Vagina (tissue), 2 donors: ENCODE measurements around the gene ELFN2.

Experiments
- POLR2A ChIP-seq, 2 donors: fragments of 450-650 bp; IDR thresholded peaks; one replicate each; pipeline ENCODE4 v1.6.1; 2017; ENCODE audit warnings: antibody characterized with exemption in 2 of 2, mild to moderate bottlenecking in 2 of 2, moderate library complexity in 2 of 2
- POLR2AphosphoS5 ChIP-seq, 2 donors: sonication (generic); formaldehyde crosslinking; IDR thresholded peaks; one replicate each; pipeline ENCODE4 v1.9.0; 2017; ENCODE audit warnings: antibody characterized with exemption in 2 of 2, mild to moderate bottlenecking in 2 of 2, low read depth in 1 of 2; ENCODE audit not compliant: insufficient read depth in 1 of 2
- TF ChIP-seq, protein P1 (sequence below), 3 experiments: fragments of 450-650 bp in 2 of 3; fragments of 200-600 bp in 1 of 3; sonication (generic) in 1 of 3; IDR thresholded peaks; one replicate each; pipeline ENCODE4 v1.5.1; 2017 to 2019; ENCODE audit warnings: antibody characterized with exemption in 3 of 3, mild to moderate bottlenecking in 2 of 3, moderate library complexity in 2 of 3

DNA sequence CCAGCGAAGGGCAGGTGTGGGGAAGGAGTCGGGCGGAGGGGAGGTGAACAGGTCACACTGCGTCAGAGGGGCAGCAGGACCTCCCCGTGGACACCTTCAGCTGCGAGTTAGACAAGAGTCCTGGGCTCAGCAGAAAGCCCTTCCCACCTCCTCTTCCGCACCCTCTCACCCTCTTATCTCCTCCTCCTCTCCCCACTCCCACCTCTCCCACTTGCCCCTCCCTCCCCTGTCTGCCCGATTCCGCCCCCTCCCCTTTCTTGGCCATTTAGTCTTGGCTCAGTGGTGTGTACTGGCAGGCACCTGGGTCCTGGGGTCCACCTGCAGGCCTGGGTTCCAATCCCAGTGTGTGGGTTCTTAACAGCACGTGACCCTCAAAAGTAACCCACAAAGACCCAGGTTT, 107.8 kb downstream of the ELFN2 start:
- TF ChIP-seq, protein P1, sequence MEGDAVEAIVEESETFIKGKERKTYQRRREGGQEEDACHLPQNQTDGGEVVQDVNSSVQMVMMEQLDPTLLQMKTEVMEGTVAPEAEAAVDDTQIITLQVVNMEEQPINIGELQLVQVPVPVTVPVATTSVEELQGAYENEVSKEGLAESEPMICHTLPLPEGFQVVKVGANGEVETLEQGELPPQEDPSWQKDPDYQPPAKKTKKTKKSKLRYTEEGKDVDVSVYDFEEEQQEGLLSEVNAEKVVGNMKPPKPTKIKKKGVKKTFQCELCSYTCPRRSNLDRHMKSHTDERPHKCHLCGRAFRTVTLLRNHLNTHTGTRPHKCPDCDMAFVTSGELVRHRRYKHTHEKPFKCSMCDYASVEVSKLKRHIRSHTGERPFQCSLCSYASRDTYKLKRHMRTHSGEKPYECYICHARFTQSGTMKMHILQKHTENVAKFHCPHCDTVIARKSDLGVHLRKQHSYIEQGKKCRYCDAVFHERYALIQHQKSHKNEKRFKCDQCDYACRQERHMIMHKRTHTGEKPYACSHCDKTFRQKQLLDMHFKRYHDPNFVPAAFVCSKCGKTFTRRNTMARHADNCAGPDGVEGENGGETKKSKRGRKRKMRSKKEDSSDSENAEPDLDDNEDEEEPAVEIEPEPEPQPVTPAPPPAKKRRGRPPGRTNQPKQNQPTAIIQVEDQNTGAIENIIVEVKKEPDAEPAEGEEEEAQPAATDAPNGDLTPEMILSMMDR (IDR thresholded peaks at IDR 0.05): no peak
- no peak for TF ChIP-seq POLR2A (IDR thresholded peaks at IDR 0.05)
- no peak for TF ChIP-seq POLR2AphosphoS5 (IDR thresholded peaks at IDR 0.05; ENCODE audit: insufficient read depth in 1 of 2, low read depth in 1 of 2)
